ENCODE data around the gene METTL26.

The METTL26 gene

GRCh38 chr16:595094-595528 lies 41.0 kb downstream of the METTL26 start:
- no peak for DNase-seq

- no peak for DNase-seq
Measured at GRCh38 chr16:593807-594206, 42.3 kb downstream of the METTL26 start.

- DNase-seq: no peak
Measured at GRCh38 chr16:593406-593805, 42.7 kb downstream of the METTL26 start.

- DNase-seq: peak in 1 of 2 donors; percentile 17
Measured at GRCh38 chr16:592518-593306, 43.4 kb downstream of the METTL26 start.

- no peak for DNase-seq
Measured at GRCh38 chr16:591892-592517, 44.1 kb downstream of the METTL26 start.

- DNase-seq: no peak
Measured at GRCh38 chr16:591231-591630, 44.9 kb downstream of the METTL26 start.

- no peak for DNase-seq
Measured at GRCh38 chr16:590815-591200, 45.3 kb downstream of the METTL26 start.

GRCh38 chr16:590188-590814 lies 45.8 kb downstream of the METTL26 start:
- DNase-seq: peak in 1 of 2 donors; percentile 37

GRCh38 chr16:589658-590187 lies 46.4 kb downstream of the METTL26 start, which contains the start of gene RAB40C:
Gene RAB40C (plus strand): TSS chr16:590066. CDS start chr16:590292, 226 bp downstream.
- DNase-seq: peak; percentile 95 to 100

GRCh38 chr16:588889-589657 lies 47.0 kb downstream of the METTL26 start:
- peak; percentile 90 to 100 for DNase-seq

- peak in 1 of 2 donors; percentile 63 for DNase-seq
Measured at GRCh38 chr16:588639-588888, 47.5 kb downstream of the METTL26 start.

- DNase-seq: no peak
Measured at GRCh38 chr16:586645-587590, 49.2 kb downstream of the METTL26 start.

- DNase-seq: no peak
Measured at GRCh38 chr16:586047-586644, 50.0 kb downstream of the METTL26 start.

- DNase-seq: no peak
Measured at GRCh38 chr16:585351-585750, 50.8 kb downstream of the METTL26 start.

Data from bone marrow (tissue), 2 donors.